Measurements from ENCODE around the gene ZNF280D. TPM values are rescaled to one million over a fixed set of nuclear protein-coding genes. Genes with fewer than 3 reads are reported as not detected.

Gene ZNF280D
- total RNA-seq, 1 experiment from 2014 or later: 25.3 TPM

DNA sequence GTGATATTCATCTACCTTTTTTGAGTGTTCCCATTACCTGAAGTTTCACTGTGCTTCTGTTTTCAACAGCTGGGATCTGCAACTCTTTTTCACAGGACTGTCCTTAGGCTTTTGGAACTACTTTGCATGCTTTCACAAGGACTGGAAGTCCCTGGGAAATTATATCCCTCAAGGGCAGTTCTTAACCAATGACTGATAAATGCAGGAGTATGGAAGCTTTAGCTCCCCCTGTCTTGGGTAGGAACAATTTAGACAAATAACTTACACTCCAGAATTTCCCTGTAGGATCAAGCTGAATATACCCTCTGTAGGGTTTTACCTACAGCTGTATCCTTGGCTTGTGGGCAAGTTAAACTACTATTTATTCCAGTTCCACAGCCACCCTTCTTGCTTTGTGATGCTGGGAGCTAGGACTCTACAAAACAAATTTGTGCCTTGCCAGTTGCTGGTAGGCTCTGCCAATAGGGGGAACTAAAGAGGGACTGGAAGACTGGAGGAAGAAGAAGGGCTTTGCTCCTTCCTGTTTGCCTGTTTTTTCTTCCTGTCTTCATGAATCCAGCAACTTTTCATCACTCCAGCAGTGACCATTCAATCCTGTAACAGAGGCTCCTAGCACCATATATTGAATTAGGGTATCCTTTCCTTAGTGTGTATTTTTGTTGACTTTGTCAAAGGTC lies 6.8 kb upstream of the ZNF280D start:
- CTCF ChIA-PET: interaction anchor here (0.8 to 1.5 kb wide), 3 partner anchors 16 to 111 kb away, joined by 3 to 5 read pairs (median 3); no protein-coding TSS in a partner anchor
- intact Hi-C loops (cut with micrococcal nuclease): no loop called here

More for the DNA sequence above, 6.8 kb upstream of the ZNF280D start:
- Histone ChIP-seq H2AFZ (ENCODE audit: low read depth, low read length, poor library complexity, severe bottlenecking) (peak overlapping the region; percentile 87), H3K9me3 (ENCODE audit: control insufficient read depth in 1 of 2, insufficient read depth in 1 of 2, low read depth in 1 of 2, low read length in 2 of 2) (no peaks in the 10 kb centered on the region), H3K9me2 (ENCODE audit: insufficient read depth) (no peaks in the 10 kb centered on the region), H3K4me3 (replicated peaks in 1 of 2; ENCODE audit: low read depth in 1 of 2, low read length in 2 of 2) (peak overlapping the region; percentile 34 to 50), H3K36me3 (ENCODE audit: control insufficient read depth in 1 of 2, insufficient read depth in 2 of 2, low read length in 2 of 2) (no peaks in the 10 kb centered on the region), H3K4me2 (ENCODE audit: low read length) (peak overlapping the region; percentile 58), H3K4me1 (ENCODE audit: control insufficient read depth in 1 of 2, insufficient read depth in 2 of 2, low read length in 2 of 2) (no peaks in the 10 kb centered on the region), H3K27me3 (ENCODE audit: insufficient read depth, low read length) (no peaks in the 10 kb centered on the region), H4K20me1 (ENCODE audit: insufficient read depth) (no peaks in the 10 kb centered on the region), H3K9ac (ENCODE audit: low read length) (0 out of 2 replicates have a peak overlapping the region, but pooled peaks have one; percentile 5), H3K79me2 (ENCODE audit: insufficient read depth, low read length) (no peaks in the 10 kb centered on the region), H3K27ac (ENCODE audit: low read depth, low read length) (no peak overlapping the region)
- POLR2A ChIA-PET: no interaction called here
- DNase-seq (ENCODE audit: low read depth, low spot score): peak; percentile 49
- peak; percentile 88 for ATAC-seq
- TF ChIP-seq, protein P1, sequence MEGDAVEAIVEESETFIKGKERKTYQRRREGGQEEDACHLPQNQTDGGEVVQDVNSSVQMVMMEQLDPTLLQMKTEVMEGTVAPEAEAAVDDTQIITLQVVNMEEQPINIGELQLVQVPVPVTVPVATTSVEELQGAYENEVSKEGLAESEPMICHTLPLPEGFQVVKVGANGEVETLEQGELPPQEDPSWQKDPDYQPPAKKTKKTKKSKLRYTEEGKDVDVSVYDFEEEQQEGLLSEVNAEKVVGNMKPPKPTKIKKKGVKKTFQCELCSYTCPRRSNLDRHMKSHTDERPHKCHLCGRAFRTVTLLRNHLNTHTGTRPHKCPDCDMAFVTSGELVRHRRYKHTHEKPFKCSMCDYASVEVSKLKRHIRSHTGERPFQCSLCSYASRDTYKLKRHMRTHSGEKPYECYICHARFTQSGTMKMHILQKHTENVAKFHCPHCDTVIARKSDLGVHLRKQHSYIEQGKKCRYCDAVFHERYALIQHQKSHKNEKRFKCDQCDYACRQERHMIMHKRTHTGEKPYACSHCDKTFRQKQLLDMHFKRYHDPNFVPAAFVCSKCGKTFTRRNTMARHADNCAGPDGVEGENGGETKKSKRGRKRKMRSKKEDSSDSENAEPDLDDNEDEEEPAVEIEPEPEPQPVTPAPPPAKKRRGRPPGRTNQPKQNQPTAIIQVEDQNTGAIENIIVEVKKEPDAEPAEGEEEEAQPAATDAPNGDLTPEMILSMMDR (IDR thresholded peaks at IDR 0.05 in 2 of 3, conservative IDR thresholded peaks at IDR 0.05 in 1 of 3; ENCODE audit: borderline replicate concordance in 1 of 3, insufficient read depth in 1 of 3, low read depth in 2 of 3, low read length in 2 of 3): peak; percentile 61 to 76 (median 71); a peak in 5 of 6 replicates
- no peak for TF ChIP-seq POLR2A (IDR thresholded peaks at IDR 0.05; ENCODE audit: borderline replicate concordance, extremely low read depth, insufficient read depth, insufficient read length)
- peak; percentile 82 for TF ChIP-seq CBX3 (IDR thresholded peaks at IDR 0.05; ENCODE audit: low read depth)
- TF ChIP-seq RAD21 (IDR thresholded peaks at IDR 0.05; ENCODE audit: low read depth): peak; percentile 19; the same call in 1 of the 2 replicates
- TF ChIP-seq, protein P2, sequence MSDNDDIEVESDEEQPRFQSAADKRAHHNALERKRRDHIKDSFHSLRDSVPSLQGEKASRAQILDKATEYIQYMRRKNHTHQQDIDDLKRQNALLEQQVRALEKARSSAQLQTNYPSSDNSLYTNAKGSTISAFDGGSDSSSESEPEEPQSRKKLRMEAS (IDR thresholded peaks at IDR 0.05): peak; percentile 30; the same call in 1 of the 2 replicates
- TF ChIP-seq ELF1 (IDR thresholded peaks at IDR 0.05; ENCODE audit: borderline replicate concordance, low read depth): peak; percentile 29
- TF ChIP-seq, protein P3, sequence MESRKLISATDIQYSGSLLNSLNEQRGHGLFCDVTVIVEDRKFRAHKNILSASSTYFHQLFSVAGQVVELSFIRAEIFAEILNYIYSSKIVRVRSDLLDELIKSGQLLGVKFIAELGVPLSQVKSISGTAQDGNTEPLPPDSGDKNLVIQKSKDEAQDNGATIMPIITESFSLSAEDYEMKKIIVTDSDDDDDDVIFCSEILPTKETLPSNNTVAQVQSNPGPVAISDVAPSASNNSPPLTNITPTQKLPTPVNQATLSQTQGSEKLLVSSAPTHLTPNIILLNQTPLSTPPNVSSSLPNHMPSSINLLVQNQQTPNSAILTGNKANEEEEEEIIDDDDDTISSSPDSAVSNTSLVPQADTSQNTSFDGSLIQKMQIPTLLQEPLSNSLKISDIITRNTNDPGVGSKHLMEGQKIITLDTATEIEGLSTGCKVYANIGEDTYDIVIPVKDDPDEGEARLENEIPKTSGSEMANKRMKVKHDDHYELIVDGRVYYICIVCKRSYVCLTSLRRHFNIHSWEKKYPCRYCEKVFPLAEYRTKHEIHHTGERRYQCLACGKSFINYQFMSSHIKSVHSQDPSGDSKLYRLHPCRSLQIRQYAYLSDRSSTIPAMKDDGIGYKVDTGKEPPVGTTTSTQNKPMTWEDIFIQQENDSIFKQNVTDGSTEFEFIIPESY (IDR thresholded peaks at IDR 0.05; ENCODE audit: extremely low read depth, insufficient replicate concordance, low read length): no peak
- RAD21 ChIA-PET (ENCODE audit: low non-redundant PET in 1 of 2, low total read pairs in 2 of 2, uncharacterized antibody in 2 of 2, unreplicated experiment in 2 of 2): interaction anchor here in 1 of 2 experiments (0.6 kb wide), 1 partner anchor 788 kb away, joined by 3 read pairs; no protein-coding TSS in a partner anchor
- no TSS peak for BruUV-seq (replicated peaks)
